Cardiac muscle cell (in vitro differentiated cells and primary cell): Measurements from ENCODE around the gene HID1. TPM values are rescaled to one million over a fixed set of nuclear protein-coding genes. Genes with fewer than 3 reads are reported as not detected.

Source experiments
- DNase-seq, 2 donors: peaks; one replicate each; pipeline versions ENCODE4 v3.0.0 to v3.0.0-alpha.2; 2010 to 2017; ENCODE audit warnings: low read depth in 1 of 2, low spot score in 1 of 2
- H3K27ac ChIP-seq: fragments of 200-600 bp; sonication (generic); 2 replicates; pipeline ENCODE4 v1.5.1; 2016
- H3K27me3 ChIP-seq: fragments of 200-600 bp; sonication (generic); 2 replicates; pipeline ENCODE4 v1.6.0; 2016; ENCODE audit warnings: control low read depth
- H3K36me3 ChIP-seq: fragments of 200-600 bp; sonication (generic); 2 replicates; pipeline ENCODE4 v1.5.1; 2016; ENCODE audit warnings: control low read depth
- H3K4me1 ChIP-seq: fragments of 200-600 bp; sonication (generic); 2 replicates; pipeline ENCODE4 v1.8.1; 2017; ENCODE audit warnings: low read depth, mild to moderate bottlenecking, mixed run types
- H3K4me3 ChIP-seq: fragments of 200-600 bp; sonication (generic); 2 replicates; pipeline ENCODE4 v1.5.1; 2016; ENCODE audit warnings: mild to moderate bottlenecking
- H3K9me3 ChIP-seq: fragments of 200-600 bp; sonication (generic); 2 replicates; pipeline ENCODE4 v1.5.1; 2017; ENCODE audit warnings: low read depth, mild to moderate bottlenecking, control low read depth
- CTCF ChIP-seq: IDR thresholded peaks from 2 replicates; pipeline ENCODE4 v1.5.1; 2012; ENCODE audit warnings: low read depth, mild to moderate bottlenecking, low read length
- polyA plus RNA-seq: library from polyadenylated mRNA; unstranded; fragments of >200 nt; fragmentation: Nextera tagmentation; extraction: Ambion mirVana; gene quantifications from 2 replicates; pipeline ENCODE4 v1.2.1, GENCODE V29; 2016
- total RNA-seq: library from RNA; depleted of rRNA; stranded (reverse); fragments of >200 nt; gene quantifications from 2 replicates; pipeline ENCODE4 v1.2.3, GENCODE V29; 2016

Gene HID1
- total and polyA plus RNA-seq, 2 experiments from 2014 or later = 45.4 to 46.3 TPM

GRCh38 chr17:74950207-74950606 lies 22.4 kb downstream of the HID1 start:
- no peaks in the 10 kb centered on the region for H3K36me3 ChIP-seq
- no peak for DNase-seq
- no peak for TF ChIP-seq CTCF
- H3K9me3 ChIP-seq = no peaks in the 10 kb centered on the region
- H3K4me1 ChIP-seq = no peaks in the 10 kb centered on the region
- no peak overlapping the region for H3K4me3 ChIP-seq
- H3K27me3 ChIP-seq = peaks cover 50% of the 10 kb centered on the region
- H3K27ac ChIP-seq = no peak overlapping the region

- Histone ChIP-seq H3K4me3 (no peak overlapping the region), H3K27me3 (peaks cover 55% of the 10 kb centered on the region), H3K4me1 (no peaks in the 10 kb centered on the region), H3K36me3 (no peaks in the 10 kb centered on the region), H3K27ac (no peak overlapping the region), H3K9me3 (no peaks in the 10 kb centered on the region)
- DNase-seq = no peak
- TF ChIP-seq CTCF = no peak
These were observed 23.0 kb downstream of the HID1 start for GRCh38 chr17:74949455-74950115.

- DNase-seq = no peak
- no peaks in the 10 kb centered on the region for H3K9me3 ChIP-seq
- no peaks in the 10 kb centered on the region for H3K36me3 ChIP-seq
- no peaks in the 10 kb centered on the region for H3K4me1 ChIP-seq
- H3K27ac ChIP-seq = no peak overlapping the region
- peaks cover 75% of the 10 kb centered on the region for H3K27me3 ChIP-seq
- no peak for TF ChIP-seq CTCF
- no peak overlapping the region for H3K4me3 ChIP-seq
These were observed 25.4 kb downstream of the HID1 start for GRCh38 chr17:74947041-74947754.

- Histone ChIP-seq H3K4me1 (no peaks in the 10 kb centered on the region), H3K9me3 (no peaks in the 10 kb centered on the region), H3K36me3 (no peaks in the 10 kb centered on the region), H3K27ac (no peak overlapping the region), H3K27me3 (peaks cover 75% of the 10 kb centered on the region), H3K4me3 (no peak overlapping the region)
- DNase-seq = no peak
- TF ChIP-seq CTCF = no peak
These were observed 25.9 kb downstream of the HID1 start for GRCh38 chr17:74946641-74947040.

- Histone ChIP-seq H3K4me3 (no peak overlapping the region), H3K27ac (no peak overlapping the region), H3K36me3 (no peaks in the 10 kb centered on the region), H3K4me1 (no peaks in the 10 kb centered on the region), H3K27me3 (peaks cover 77% of the 10 kb centered on the region), H3K9me3 (no peaks in the 10 kb centered on the region)
- TF ChIP-seq CTCF = no peak
- no peak for DNase-seq
These were observed 27.0 kb downstream of the HID1 start for GRCh38 chr17:74945543-74945942.
